HK-2 (cell line): ENCODE data around the gene C19orf67.
A peak's percentile ranks its signal among the peaks of the same experiment; 100 is the strongest.

Source experiments
- DNase-seq: peaks from one replicate; pipeline ENCODE4 v3.0.0-alpha.2; 2018; ENCODE audit not compliant: unreplicated experiment

The C19orf67 gene

GRCh38 chr19:14107581-14108461 is 22.2 kb upstream of the C19orf67 start:
- no peak for DNase-seq

GRCh38 chr19:14106840-14107239 is 21.3 kb upstream of the C19orf67 start:
- no peak for DNase-seq

DNA sequence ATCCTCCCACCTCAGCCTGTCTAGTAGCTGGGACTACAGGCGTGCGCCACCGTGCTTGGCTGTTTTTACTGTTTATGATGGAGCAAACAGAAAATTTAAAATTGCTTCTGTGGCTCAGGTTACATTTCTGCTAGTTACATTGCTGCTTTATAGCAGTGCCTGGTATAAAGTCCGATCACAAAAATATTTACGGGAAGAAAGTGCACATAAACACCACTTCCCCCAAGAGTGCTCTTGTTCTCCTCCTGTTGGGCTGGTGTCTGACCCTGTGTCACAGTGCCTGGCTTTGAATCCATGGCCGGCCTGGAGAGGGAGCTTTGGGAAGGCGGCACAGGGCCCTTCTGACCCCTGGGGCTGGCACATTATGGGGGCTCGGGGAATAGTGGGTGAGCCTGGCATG is 20.1 kb upstream of the C19orf67 start:
- no peak for DNase-seq

GRCh38 chr19:14103310-14103709 is 17.7 kb upstream of the C19orf67 start:
- no peak for DNase-seq

GRCh38 chr19:14102756-14103155 is 17.2 kb upstream of the C19orf67 start:
- no peak for DNase-seq

- DNase-seq: no peak
These were observed 16.6 kb upstream of the C19orf67 start for GRCh38 chr19:14102102-14102696.

DNA sequence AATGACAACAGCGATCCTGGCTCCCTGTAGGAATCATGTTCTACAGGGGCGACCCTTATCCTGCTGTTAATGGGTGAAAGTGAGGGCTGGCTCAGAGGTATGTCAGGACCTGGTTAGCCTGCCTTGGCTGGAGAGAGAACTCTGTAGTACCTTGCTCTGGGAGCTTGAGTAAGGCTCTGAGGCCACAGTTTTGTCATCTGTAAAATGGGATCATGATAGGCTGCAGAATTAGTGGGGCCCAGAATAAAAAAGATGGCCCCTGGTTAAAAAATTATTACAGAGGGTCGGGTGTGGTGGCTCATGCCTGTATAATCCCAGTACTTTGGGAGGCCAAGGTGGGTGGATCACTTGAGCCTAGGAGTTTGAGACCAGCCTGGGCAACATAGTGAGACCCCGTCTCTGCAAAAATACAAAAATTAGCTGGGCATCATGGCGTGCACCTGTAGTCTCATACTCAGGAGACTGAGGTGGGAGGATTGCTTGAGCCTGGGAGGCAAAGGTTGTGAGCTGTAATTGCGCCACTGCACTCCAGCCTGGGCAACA is 15.5 kb upstream of the C19orf67 start:
- DNase-seq: no peak

DNA sequence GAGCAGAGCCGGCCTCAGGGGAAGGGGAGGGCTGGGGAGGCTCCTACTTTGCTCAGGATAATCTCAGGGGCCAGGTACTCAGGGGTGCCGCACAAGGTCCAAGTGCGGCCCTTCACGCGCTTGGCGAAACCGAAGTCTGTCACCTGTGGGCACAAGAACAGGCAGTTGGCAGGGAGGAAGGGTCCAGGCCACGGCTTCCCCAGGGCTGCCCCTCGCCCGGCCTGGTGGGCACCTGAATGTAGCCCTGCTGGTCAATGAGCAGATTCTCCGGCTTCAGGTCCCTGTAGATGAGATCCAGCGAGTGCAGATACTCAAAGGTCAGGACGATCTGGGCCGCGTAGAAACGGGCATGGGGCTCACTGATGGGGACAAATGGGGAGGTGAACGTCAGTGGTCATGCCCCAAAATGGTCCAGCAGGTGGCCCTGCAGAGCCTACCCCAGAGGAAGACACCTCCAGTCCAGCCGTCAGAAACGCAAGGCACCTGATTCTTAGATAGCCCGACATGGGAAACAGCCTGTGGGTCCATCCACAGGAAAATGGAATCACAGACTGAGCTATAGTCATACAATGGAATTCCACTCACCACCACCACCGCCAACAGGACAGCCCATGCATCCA is 12.1 kb upstream of the C19orf67 start:
- DNase-seq: no peak

- no peak for DNase-seq
These were observed 10.8 kb upstream of the C19orf67 start for GRCh38 chr19:14096272-14096992.

DNA sequence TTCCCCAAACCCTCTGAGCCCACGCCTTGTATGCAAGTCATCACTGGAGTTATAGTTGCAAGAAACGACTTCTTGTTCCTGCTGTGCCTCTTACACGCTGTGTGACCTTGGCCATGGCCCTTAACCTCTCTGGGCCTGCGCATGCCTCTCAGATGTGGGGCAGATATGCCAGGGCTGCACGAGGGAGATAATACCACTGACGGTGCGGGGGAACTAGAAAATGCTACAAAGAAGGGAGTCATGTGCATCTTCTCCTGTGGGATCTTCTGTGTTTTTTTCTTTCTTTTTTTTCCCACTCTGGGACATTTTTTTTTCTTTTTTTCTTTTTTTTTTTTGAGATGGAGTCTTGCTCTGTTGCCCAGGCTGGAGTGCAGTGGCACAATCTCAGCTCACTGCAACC is 9.3 kb upstream of the C19orf67 start:
- no peak for DNase-seq

GRCh38 chr19:14093117-14093823 is 7.7 kb upstream of the C19orf67 start:
- DNase-seq: no peak

- no peak for DNase-seq
These were observed 6.4 kb upstream of the C19orf67 start for GRCh38 chr19:14091813-14092462.

DNA sequence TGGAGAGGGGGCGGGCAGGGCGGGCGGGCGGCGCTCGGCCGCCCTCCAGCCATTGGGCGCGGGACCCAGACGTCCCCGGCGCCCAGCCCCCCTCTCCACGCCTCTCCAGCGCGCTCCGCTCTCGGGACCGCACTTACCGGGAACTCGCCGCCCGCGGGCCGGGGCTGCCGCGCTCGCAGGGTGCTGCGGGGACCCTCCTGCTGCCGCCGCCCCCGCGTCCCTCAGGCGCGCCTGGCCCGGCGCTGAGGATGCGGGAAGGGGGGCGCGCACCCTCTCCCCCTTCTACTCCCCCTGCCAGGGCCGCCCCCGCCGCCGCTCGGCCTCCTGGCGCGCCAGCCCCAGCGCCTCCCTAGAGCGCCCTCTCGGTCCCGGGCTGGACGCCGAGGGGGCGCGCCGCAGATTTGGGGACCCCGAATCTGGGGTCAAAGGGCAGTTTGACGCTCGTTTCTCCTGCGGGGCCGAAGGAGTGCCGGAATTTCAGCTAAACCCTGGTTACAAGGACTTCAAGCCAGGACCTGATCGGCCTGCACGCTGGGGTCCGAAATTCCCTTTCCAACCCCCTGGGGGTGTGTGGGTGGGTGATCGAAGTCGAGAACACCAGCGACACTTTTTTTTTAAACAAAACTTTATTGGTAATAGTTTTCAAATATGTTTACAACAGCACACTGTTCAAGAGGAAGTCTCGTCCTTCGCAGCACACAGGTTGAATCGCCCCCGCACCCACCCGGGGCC is 5.7 kb upstream of the C19orf67 start:
- DNase-seq: peak; percentile 55

- peak; percentile 86 for DNase-seq
These were observed 5.0 kb upstream of the C19orf67 start, which contains the start of gene SAMD1 for GRCh38 chr19:14090509-14091080. Gene SAMD1, minus strand, starts transcription at chr19:14090751.

DNA sequence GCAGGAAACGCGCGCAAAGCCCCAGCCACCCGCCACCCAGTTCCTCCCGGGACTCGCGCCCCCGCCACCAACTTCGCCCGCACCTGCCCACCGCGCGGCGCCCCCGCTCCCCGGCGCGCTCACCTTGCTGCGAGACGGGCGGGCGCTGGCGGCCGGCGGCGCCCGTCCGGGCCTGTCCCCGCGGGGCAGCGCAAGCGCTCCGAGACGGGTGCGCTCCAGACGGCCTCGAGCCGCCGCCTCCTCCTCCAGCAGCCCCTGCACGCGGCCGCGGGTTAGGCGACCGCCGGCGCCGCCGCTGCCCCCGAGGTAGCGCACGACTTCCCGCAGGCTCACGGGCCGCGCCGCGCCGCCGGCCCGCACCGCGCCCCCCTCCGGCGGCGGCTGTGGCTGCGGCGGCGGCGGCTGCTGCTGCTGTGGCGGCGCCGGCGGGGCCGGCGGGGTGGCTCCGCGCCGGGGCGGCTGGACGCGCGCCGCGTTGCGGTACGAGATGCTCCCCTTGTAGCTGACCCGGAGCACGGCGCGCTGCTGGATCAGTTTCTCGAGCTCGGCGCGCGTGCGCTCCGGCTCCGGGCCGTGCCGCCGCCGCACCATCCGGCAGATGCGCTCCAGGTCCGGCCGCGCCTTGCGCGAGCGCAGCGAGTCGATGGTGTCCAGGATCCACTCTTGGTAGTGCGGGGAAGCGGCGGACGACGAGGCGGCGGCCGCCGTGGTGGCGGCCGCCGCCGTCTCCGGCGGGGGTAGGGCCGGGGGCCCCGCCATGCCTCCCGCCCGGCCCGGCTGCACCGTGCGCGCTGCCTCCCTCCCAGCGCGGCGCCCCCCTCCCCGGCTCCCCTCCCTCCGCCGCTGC is 4.3 kb upstream of the C19orf67 start:
- peak; percentile 58 for DNase-seq

GRCh38 chr19:14089412-14089661 is 3.8 kb upstream of the C19orf67 start:
- no peak for DNase-seq

GRCh38 chr19:14088634-14089411 is 3.2 kb upstream of the C19orf67 start:
- DNase-seq: no peak

- DNase-seq: no peak
These were observed 515 bp upstream of the C19orf67 start for GRCh38 chr19:14086098-14086497.

GRCh38 chr19:14082675-14082960 is 3.0 kb downstream of the C19orf67 start:
- no peak for DNase-seq
